Jurkat, Clone E6-1 (cell line): Measurements from ENCODE around the gene RAB40AL. TPM values are rescaled to one million over a fixed set of nuclear protein-coding genes. Genes with fewer than 3 reads are reported as not detected.
A peak's percentile ranks its signal among the peaks of the same experiment; 100 is the strongest.
"Not testable (repeated sequence)": the region's sequence is repeated elsewhere in the genome, so short reads cannot be mapped to it uniquely, and the experiment has no call there.

ENCODE experiments used
- DNase-seq: peaks from one replicate; pipeline ENCODE4 v3.0.0-alpha.2; 2011; ENCODE audit warnings: low read depth, low spot score
- H3K4me3 ChIP-seq: 2 replicates; pipeline ENCODE4 v1.5.1; 2011; ENCODE audit warnings: mild to moderate bottlenecking, low read length, control low read depth, moderate library complexity
- polyA plus RNA-seq: library from polyadenylated mRNA; unstranded; fragments of >200 nt; gene quantifications from one replicate; pipeline ENCODE4 v1.2.1, GENCODE V29; 2012; ENCODE audit warnings: missing spikeins; ENCODE audit not compliant: insufficient read length, insufficient read depth

The RAB40AL gene, protein sequence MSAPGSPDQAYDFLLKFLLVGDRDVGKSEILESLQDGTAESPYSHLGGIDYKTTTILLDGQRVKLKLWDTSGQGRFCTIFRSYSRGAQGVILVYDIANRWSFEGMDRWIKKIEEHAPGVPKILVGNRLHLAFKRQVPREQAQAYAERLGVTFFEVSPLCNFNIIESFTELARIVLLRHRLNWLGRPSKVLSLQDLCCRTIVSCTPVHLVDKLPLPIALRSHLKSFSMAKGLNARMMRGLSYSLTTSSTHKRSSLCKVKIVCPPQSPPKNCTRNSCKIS
- not detected for polyA plus RNA-seq

DNA sequence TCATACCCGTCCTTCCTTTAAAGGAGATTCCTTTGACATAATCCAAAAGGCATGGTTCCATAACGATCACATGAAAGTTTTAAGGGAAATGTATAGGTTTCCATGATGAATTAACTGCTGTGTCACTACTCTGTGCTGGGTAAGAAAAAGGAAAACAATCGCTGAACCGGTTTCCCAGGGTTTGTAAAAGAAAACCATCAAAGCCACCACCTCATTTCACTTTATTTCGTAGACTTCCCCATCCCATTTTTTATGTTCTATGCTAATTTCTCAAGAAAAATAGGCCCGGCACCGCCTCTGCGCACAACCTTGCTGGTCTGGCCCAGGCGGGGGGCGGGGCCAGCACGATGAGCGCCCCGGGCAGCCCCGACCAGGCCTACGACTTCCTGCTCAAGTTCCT, at the start of gene RAB40AL:
TSS of gene RAB40AL (plus strand) at position 301 of the 400 bp plus-strand sequence. CDS start at position 348, 47 bp downstream.
- not testable (repeated sequence) for H3K4me3 ChIP-seq, DNase-seq

DNA sequence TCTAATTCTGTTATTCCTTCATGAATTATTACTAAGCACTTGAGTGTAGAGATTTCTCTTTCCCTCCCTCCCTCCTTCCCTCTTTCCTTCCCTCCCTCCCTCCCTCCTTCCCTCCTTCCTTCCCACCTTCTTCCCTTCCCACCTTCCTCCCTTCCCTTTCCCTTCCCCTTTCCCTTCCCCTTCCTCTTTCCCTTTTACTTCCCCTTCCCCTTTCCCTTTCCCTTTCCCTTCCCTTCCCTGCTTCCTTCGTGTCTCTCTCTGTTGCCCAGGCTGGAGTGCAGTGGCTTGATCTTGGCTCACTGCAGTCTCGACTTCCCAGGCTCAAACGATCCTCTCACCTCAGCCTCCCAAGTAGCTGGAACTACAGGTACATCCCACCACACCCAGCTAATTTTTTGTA, 49.4 kb upstream of the RAB40AL start:
- H3K4me3 ChIP-seq = no peak overlapping the region
- DNase-seq = no peak

DNA sequence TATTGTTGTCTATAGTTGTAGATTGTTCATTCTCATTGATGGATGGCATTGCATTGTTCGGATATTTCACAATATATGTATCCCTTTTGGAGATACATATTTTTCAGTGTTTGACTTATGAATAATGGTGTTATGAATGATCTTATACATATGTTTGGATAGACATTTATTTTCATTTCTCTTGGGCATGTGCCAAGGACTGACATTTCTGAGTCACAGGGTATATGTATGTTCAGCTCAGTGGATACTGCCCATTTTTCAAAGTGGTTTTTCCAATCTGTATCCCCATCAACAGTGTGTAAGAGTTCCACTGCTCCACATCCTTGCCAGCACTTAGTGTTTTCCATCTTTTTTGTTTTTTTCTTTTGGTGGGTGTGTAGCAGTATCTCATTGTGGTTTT, 45.0 kb upstream of the RAB40AL start:
- no peak for DNase-seq
- no peak overlapping the region for H3K4me3 ChIP-seq

DNA sequence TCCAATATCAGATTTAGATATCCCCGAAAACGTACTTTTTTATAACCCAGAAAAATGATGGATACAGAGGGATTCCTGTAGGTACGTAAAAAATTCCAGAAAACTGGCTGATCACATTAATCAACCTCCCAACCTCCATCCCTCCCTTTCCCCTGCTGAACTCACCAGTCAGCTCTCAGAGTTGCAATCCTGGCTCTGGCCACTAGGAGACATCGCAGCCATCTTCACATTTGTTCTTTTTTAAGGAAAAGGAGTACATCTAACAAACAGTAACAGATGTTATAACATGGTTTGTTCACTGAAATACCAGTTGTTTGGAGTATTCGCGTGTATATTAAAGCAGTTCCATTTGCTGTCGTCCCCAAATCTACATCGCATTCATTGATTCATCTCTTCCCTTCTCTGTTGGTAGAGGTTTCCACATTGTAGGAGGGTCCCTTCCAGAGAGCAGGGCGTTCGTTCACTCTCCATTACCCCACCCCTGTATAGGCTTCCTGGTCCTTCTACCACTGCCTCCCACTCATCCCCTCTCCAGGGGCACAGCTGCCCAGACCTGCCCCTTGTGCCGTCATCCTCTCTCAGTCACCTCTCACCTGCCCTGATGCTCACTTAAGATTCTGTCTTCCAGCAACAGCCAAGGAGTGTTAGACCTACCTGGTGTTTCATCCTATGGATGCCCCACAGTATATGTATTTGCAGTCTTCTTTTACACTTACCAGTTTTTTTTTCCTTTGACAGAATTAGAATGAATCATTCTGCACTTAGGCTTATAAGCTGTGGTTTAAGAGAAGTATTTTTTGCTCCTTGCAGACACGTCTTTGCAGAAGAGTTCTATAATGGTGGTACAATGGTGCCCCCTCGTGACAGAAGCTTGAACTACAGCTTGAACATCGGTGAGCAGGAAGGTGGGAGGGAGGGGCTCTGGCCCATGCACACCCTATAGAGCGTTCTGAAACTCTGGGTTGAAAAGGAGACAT, 36.8 kb upstream of the RAB40AL start:
- no peak overlapping the region for H3K4me3 ChIP-seq
- peak; percentile 46 for DNase-seq

DNA sequence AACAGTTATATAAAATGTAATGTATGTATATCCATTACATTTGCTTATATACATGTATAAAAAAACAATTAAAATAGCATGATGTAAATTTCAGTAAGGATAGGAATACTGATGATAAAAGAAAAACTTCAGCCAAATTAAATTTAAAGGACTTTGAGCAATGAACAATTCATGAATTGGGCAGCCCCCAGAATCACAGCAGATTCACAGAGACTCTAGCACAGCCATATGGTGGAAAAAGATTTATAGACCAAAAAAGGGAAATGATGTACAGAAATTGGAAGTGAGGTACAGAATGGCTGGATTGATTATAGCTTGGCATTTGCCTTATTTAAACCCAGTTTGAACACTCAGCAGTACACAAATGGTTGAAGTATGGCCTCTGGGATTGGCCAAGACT, 34.7 kb upstream of the RAB40AL start:
- H3K4me3 ChIP-seq = no peak overlapping the region
- no peak for DNase-seq

DNA sequence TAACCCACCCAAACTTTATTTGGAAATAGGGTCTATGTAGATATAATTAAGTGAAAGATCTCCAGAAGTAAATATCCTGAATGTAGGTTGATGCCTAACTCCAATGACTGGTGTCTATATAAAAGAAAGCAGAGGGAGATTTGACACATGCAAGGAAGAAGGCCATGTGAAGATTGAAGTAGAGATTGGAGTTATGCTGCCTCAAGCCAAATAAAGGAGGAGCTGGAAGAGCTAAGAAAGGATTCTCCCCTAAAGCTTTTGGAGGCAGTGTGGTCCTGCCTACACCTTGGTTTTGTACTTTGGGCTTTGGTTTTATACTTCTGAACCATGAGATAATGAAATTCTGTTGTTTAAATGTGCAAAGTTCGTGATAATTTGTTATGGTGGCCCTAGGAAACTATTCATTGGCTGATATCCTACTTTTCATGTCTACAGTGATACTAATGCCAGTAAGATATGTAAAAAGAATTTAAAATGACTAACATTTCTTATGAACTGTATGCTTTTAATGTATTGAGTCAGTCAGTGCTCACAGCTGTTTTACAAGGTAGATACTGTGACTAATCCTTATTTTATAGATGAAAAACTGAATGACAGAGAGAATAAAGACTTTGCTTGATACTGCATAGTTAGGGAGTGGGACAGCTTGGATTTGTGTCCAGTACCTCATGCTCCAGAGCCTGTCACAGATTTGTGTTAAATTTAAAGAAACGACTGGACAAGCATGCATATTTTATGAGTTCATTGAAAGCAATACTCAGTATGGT, 5.9 kb upstream of the RAB40AL start:
- no peak overlapping the region for H3K4me3 ChIP-seq
- DNase-seq = no peak

DNA sequence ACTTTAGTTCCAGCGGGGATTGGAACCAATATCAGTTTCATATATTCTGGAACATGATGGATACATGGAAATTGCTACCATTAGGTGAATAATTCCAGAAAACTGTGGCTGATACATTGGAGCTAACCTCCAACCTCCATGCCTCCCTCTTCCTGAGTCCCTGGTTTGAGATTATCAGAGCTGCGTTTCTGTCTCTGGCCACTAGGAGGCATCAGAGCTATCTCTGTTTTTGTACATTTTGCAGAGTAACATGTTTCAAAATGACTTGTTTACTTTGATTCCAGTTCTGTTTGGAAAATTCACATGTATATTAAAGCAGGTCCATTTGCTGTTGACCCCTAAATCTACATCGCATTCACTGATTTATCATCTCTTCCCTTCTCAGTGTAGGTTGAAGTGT, 2.4 kb upstream of the RAB40AL start:
- no peak overlapping the region for H3K4me3 ChIP-seq
- DNase-seq = peak; percentile 10

DNA sequence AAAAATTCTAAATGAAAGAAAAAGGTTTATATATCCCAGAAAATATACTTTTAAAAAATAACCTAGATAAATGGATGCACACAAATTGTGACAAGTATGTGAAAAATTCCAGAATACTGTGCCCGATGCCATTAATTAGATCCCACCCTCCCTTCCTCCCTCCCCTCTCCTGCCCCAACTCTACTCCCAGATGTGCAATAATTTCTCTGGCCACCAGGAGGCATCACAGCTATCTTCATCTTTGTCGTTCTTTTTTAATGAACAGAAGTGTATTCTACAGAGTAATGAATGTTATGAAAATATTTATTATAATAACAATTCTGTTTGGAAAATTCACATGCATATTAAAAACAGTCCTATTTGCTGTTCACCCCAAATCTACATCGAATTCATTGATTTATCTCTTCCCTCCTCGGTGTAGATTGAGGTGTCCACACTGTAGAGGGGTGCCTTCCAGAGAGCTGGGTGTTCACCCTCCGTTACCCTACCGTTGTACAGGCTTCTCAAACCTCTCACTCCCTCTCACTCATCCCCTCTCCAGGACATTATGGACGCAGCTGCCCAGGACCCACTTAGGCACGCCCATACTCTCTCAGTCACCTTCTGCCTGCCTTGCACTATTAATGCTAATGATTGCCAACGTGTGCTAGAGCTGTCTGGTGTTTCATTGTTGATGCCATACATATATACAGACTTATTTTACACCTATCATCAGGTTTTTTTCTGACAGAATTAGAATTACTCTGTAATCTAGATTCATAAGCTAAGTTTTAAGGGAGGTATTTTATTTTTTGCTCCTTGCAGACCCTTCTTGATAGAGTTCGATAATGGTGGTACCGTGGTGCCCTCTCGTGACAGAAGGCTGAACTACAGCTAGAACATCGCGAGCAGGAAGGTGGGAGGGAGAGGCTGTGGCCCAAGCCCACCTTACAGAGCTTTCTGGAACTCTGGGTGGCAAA, 14.1 kb downstream of the RAB40AL start:
- peak; percentile 27 for DNase-seq
- H3K4me3 ChIP-seq = no peak overlapping the region

DNA sequence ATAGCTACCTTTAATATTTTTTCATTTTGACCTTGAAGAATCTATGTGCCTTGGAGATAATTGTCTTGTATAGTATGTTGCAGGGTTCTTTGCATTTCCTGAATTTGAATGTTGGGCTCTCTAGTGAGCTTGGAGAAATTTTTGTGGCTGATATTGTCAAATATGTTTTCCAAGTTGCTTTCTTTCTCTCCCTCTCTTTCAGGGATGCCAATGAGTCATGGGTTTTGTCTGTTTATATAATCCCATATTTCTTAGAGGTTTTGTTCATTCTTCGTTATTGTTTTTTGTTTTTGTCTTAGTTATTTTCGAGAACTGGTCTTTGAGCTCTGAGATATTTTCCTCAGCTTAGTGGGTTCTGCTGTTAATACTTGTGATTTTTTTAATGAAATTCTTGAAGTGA, 20.7 kb downstream of the RAB40AL start:
- no peak overlapping the region for H3K4me3 ChIP-seq
- DNase-seq = no peak

DNA sequence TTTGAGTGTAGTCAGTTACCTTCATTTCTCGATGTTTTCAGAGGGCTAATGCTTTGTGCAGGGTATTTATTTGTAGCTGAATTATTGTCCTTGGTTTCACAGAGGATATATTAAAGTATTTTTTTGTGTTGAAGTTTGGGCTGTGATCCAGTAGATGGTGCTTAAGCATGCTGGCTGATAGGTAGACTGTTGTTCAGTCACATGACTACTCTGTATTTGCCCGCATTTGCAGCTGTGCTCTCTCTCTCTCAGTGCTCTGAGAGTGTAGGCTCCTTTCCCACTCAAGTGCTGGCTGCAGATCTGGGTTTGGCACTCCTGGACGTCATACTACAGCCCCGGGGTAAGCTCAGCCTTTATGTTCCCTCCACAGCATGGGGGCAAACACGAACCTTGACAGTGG, 21.7 kb downstream of the RAB40AL start:
- peak; percentile 7 for DNase-seq
- H3K4me3 ChIP-seq = no peak overlapping the region

DNA sequence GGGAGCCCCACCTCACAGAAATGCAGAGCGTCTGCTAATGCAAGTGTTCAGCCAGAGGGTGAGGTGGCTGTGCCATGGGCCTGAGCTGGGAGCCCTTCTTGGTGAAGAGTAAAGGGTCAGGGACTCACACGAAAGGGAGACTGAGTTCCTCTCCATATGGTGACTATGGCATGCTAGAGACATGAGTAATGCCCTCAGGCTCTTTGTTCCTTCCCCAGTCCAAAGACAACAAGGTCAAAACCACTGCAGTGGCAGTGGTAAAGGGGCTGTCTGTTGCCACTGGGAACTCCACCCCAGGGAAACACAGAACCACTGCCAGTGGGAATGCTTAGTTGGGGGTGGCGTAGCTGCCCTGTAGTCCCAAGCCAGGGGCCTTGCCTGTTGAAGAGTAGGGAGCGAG, 22.4 kb downstream of the RAB40AL start:
- H3K4me3 ChIP-seq = no peak overlapping the region
- no peak for DNase-seq

DNA sequence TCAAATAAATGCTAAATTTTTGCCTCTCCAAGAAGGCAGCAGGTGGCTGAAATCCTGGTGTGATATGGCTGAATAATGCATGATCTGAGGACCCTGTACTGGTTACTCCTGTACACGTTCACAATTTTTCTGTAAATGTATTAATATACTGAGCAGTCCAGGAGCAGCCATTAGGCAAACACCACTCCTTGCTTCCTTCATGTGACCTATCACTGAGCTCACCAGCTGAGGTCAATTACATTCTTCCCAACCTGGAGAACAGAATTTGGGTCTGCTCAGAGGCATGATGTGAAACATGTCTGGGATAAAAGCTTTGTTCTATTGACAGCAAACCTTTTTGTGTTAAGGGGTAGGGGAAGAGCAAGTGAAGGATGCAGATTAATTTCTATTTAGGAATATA, 26.9 kb downstream of the RAB40AL start:
- DNase-seq = no peak
- no peak overlapping the region for H3K4me3 ChIP-seq

DNA sequence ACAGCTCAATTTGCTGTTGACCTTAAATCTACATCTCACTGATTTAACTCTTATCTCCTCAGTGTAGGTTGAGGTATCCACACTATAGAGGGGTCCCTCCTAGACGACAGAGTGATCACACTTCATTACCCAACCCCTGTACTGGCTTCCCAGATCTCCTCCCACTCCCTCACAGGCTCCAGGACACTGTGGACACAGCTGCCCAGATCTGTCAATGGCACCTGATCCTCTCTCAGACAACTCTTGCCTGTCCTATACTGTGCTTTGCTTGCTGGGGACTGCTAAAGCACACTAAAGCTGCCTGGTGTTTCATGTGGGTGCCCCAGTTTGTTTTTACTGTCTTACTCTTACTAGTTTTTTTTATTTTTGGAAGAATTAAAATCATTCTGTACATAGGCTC, 27.9 kb downstream of the RAB40AL start:
- no peak overlapping the region for H3K4me3 ChIP-seq
- DNase-seq = no peak

DNA sequence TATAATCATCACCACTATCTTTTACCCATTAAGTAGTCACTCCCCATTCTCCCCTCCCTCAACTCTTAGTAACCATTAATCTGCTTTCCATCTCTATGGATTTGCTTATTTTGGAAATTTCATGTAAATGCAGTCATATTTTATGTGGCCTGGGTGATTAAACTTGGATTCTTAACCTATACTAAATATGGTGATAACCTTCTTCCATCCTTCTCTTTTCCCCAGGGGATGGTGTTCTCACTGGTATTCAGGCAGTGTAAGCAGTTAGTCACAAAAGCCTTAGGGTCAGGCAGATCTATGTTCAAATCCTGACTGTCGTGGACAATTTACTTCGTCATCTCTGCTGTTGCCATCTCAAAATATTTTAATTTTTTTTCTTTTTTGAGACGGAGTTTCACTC, 29.6 kb downstream of the RAB40AL start:
- no peak for DNase-seq
- H3K4me3 ChIP-seq = no peak overlapping the region

DNA sequence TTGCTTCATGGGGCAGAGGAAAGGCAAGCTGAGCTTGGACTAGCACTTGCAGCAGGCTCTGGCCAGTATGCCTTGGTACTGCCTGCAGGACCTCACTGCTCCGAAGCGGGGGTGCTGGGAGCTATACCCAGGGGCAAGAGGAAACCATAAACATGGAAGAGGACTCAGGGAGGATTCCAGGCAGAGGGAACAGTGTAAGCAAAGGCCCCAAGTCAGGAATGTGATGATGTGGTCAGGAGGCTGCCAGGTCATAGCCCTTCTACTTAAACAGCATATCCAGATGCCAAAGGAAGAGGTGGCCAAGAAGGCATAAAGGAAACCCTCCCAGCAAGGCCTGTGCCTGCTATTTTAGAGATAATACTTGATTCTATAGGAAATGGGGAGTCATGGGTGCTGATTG, 31.1 kb downstream of the RAB40AL start:
- DNase-seq = no peak
- H3K4me3 ChIP-seq = no peak overlapping the region

DNA sequence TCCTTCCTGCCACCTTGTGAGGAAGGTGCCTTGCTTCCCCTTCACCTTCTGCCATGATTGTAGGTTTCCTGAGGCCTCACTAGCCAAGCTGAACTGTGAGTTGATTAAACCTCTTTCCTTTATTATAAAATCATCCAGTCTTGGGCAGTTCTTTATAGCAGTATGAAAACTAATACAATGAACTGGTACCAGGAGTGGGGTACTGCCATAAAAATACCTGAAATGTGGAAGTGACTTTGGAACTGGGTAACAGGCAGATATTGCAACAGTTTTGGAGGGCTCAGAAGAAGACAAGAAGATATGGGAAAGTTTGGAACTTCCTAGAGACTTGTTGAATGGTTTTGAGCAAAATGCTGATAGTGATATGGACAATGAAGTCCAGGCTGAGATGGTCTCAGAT, 34.5 kb downstream of the RAB40AL start:
- H3K4me3 ChIP-seq, DNase-seq: not testable (repeated sequence)

DNA sequence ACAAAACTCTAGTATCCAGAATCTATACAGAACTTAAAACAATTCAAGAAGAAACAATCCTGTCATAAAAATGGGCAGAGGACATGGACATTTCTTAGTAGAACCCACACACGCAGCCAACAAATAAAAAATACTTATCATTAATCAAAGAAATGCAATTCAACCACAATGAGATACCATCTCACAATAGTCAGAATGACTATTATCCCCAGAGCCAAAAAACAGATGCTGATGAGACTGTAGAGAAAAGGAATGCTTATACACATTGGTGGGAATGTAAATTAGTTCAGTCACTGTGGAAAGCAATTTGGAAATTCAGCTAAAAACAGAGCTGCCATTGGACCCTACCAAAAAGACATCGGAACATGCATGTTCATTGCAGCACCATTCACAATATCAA, 37.9 kb downstream of the RAB40AL start:
- no peak overlapping the region for H3K4me3 ChIP-seq
- no peak for DNase-seq

DNA sequence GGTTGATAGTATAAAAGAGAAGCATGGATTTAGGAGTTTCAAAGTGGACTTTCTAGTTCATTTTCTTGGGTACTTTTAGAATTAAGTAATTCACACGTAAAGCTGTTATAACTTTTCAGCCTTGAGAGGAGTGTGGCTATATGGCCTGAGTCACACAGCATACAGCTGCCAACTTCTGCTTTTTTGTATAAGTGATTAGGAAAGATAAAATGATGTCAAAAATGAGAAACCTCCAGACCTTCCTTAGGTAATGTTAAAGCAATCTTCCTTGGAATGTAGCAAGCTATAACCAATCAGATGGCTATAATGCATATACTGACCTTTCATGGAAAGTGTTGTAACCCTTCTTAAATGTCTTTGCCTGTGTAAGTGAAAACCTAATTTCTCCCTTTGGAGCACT, 39.2 kb downstream of the RAB40AL start:
- DNase-seq = no peak
- no peak overlapping the region for H3K4me3 ChIP-seq
